Right atrium auricular region (tissue), 2 donors: ENCODE data around the gene FBXO31. TPM values are rescaled to one million over a fixed set of nuclear protein-coding genes. Genes with fewer than 3 reads are reported as not detected.

Experiments
- DNase-seq: peaks from one replicate; pipeline ENCODE4 v3.0.0-alpha.2; 2019; ENCODE audit warnings: low spot score
- H3K27ac ChIP-seq, 2 donors: fragments of 200-600 bp; sonication (generic); 1 replicate in 1 of 2; 2 replicates in 1 of 2; pipeline ENCODE4 v1.5.1; 2016 to 2019
- H3K27me3 ChIP-seq, 2 donors: fragments of 200-600 bp; sonication (generic); one replicate each; pipeline versions ENCODE4 v1.5.1 to v1.6.0; 2017 to 2019
- H3K36me3 ChIP-seq: fragments of 200-600 bp; sonication (generic); one replicate; pipeline ENCODE4 v1.5.1; 2016
- H3K4me1 ChIP-seq, 2 donors: fragments of 200-600 bp; sonication (generic); one replicate each; pipeline versions ENCODE4 v1.5.1 to v1.6.0; 2017 to 2019
- H3K4me3 ChIP-seq, 2 donors: fragments of 200-600 bp; sonication (generic); 1 replicate in 1 of 2; 2 replicates in 1 of 2; pipeline ENCODE4 v1.5.1; 2017 to 2019; ENCODE audit warnings: mild to moderate bottlenecking in 1 of 2, moderate library complexity in 1 of 2
- H3K9me3 ChIP-seq, 2 donors: fragments of 200-600 bp; sonication (generic); one replicate each; pipeline ENCODE4 v1.5.1; 2019
- CTCF ChIP-seq, 2 donors: fragments of 200-600 bp; sonication (generic); IDR thresholded peaks; one replicate each; pipeline ENCODE4 v1.5.1; 2019; ENCODE audit warnings: antibody characterized with exemption in 2 of 2
- total RNA-seq, 2 donors: library from RNA; depleted of rRNA; stranded (reverse); fragments of >200 nt; gene quantifications; one replicate each; pipeline ENCODE4 v1.1.0, GENCODE V29; 2016

Gene FBXO31
- total RNA-seq, 2 donors from 2014 or later, result 39.3 to 53.1 TPM

- H3K27ac ChIP-seq, result no peak overlapping the region
- H3K4me3 ChIP-seq, result no peak overlapping the region
- no peaks in the 10 kb centered on the region for H3K27me3 ChIP-seq
- DNase-seq, result no peak
- peaks cover 91% of the 10 kb centered on the region for H3K36me3 ChIP-seq
- H3K4me1 ChIP-seq, result no peaks in the 10 kb centered on the region
- no peaks in the 10 kb centered on the region for H3K9me3 ChIP-seq
- TF ChIP-seq CTCF (IDR thresholded peaks at IDR 0.05), result no peak
These were observed 29.4 kb upstream of the FBXO31 start for GRCh38 chr16:87412996-87413421.

GRCh38 chr16:87412371-87412995, 28.9 kb upstream of the FBXO31 start:
- peaks cover 86% of the 10 kb centered on the region for H3K36me3 ChIP-seq
- H3K9me3 ChIP-seq, result no peaks in the 10 kb centered on the region
- H3K4me1 ChIP-seq, result no peaks in the 10 kb centered on the region
- no peaks in the 10 kb centered on the region for H3K27me3 ChIP-seq
- H3K4me3 ChIP-seq, result no peak overlapping the region
- no peak for TF ChIP-seq CTCF (IDR thresholded peaks at IDR 0.05)
- no peak for DNase-seq
- H3K27ac ChIP-seq, result no peak overlapping the region

- DNase-seq, result no peak
- no peaks in the 10 kb centered on the region for H3K9me3 ChIP-seq
- H3K36me3 ChIP-seq, result peaks cover 83% of the 10 kb centered on the region
- TF ChIP-seq CTCF (IDR thresholded peaks at IDR 0.05), result no peak
- no peaks in the 10 kb centered on the region for H3K27me3 ChIP-seq
- no peak overlapping the region for H3K4me3 ChIP-seq
- H3K4me1 ChIP-seq, result no peaks in the 10 kb centered on the region
- no peak overlapping the region for H3K27ac ChIP-seq
These were observed 28.0 kb upstream of the FBXO31 start for GRCh38 chr16:87411375-87412271.

GRCh38 chr16:87410968-87411367, 27.4 kb upstream of the FBXO31 start:
- TF ChIP-seq CTCF (IDR thresholded peaks at IDR 0.05), result no peak

GRCh38 chr16:87410530-87410929, 27.0 kb upstream of the FBXO31 start:
- no peaks in the 10 kb centered on the region for H3K4me1 ChIP-seq
- H3K27ac ChIP-seq, result no peak overlapping the region
- no peaks in the 10 kb centered on the region for H3K9me3 ChIP-seq
- TF ChIP-seq CTCF (IDR thresholded peaks at IDR 0.05), result no peak
- H3K4me3 ChIP-seq, result no peak overlapping the region
- peaks cover 81% of the 10 kb centered on the region for H3K36me3 ChIP-seq
- H3K27me3 ChIP-seq, result no peaks in the 10 kb centered on the region
- DNase-seq, result no peak

More at GRCh38 chr16:87410968-87411367, 27.4 kb upstream of the FBXO31 start:
- no peaks in the 10 kb centered on the region for H3K27me3 ChIP-seq
- H3K36me3 ChIP-seq, result peaks cover 81% of the 10 kb centered on the region
- no peak for DNase-seq
- no peaks in the 10 kb centered on the region for H3K9me3 ChIP-seq
- H3K4me1 ChIP-seq, result no peaks in the 10 kb centered on the region
- H3K27ac ChIP-seq, result no peak overlapping the region
- H3K4me3 ChIP-seq, result no peak overlapping the region
